Measurements from ENCODE around the gene YIPF5. TPM values are rescaled to one million over a fixed set of nuclear protein-coding genes. Genes with fewer than 3 reads are reported as not detected.
A peak's percentile ranks its signal among the peaks of the same experiment; 100 is the strongest.

The YIPF5 gene
- polyA plus RNA-seq, 3 donors, result 12.1 to 41.4 (median 32.4) TPM

DNA sequence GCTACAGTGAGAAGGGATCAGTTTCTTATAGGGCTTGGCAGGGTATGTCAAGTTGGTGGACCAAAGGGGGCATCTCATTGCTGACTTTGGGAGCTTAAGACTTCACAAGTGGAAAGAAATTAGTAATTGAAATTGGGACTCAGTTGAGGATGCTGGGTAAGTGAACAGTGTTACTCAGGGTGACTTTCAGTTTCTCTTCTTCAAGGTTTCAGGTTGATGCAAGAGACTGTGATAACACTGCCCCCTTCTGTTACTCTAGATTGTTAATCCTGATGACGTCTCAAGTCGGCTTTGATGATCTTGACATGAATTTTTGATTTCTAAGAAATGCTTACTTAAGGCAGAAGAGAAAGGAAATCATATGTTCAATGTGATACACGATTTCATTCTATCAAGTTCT, 21.5 kb upstream of the YIPF5 start:
- Histone ChIP-seq H2AFZ (ENCODE audit: insufficient read depth, low read depth, low read length, poor library complexity, severe bottlenecking) (no peak overlapping the region), H3K4me2 (replicated peaks; ENCODE audit: extremely low read depth, low read length, poor library complexity, severe bottlenecking) (peak overlapping the region; percentile 51), H3K36me3 (replicated peaks in 1 of 2; ENCODE audit: control insufficient read depth in 1 of 2, insufficient read depth in 2 of 2, low read length in 2 of 2) (no peaks in the 10 kb centered on the region), H3K9ac (ENCODE audit: insufficient read depth, low read length, poor library complexity, severe bottlenecking) (no peak overlapping the region), H3K9me3 (replicated peaks in 1 of 2; ENCODE audit: control insufficient read depth in 1 of 2, insufficient read depth in 1 of 2, low read length in 2 of 2) (no peaks in the 10 kb centered on the region), H3K27me3 (ENCODE audit: control insufficient read depth in 2 of 2, insufficient read depth in 2 of 2, low read length in 2 of 2) (peaks cover 7 to 8% of the 10 kb centered on the region in 2 donors), H3K27ac (ENCODE audit: low read depth in 1 of 2, low read length in 2 of 2) (no peak overlapping the region), H4K20me1 (ENCODE audit: insufficient read depth, low read length) (no peaks in the 10 kb centered on the region), H3K79me2 (ENCODE audit: insufficient read depth, low read length) (no peaks in the 10 kb centered on the region), H3K4me1 (ENCODE audit: control insufficient read depth in 1 of 2, insufficient read depth in 2 of 2, low read length in 2 of 2) (peaks cover 34 to 49% of the 10 kb centered on the region in 2 donors), H3K4me3 (replicated peaks in 1 of 3; ENCODE audit: low read depth in 2 of 3, low read length in 3 of 3) (peak overlapping the region in 2 of 3 experiments; percentile 12 to 50)
- DNase-seq, result peak; percentile 69 to 89 (median 81)
- no CpG with 5 or more reads among the region's 3 CpGs for WGBS (ENCODE audit: insufficient coverage)
- no peak overlapping the region for H3K27ac Mint-ChIP-seq
- H3K9me3 Mint-ChIP-seq, result peaks cover 0 to 5% (median 0%) of the 10 kb centered on the region in 7 donors
- peaks cover 35% of the 10 kb centered on the region for H3K4me1 Mint-ChIP-seq
- intact Hi-C loops (cut with micrococcal nuclease), result no loop called here
- no peaks in the 10 kb centered on the region for H3K36me3 Mint-ChIP-seq
- TF ChIP-seq, protein P1, sequence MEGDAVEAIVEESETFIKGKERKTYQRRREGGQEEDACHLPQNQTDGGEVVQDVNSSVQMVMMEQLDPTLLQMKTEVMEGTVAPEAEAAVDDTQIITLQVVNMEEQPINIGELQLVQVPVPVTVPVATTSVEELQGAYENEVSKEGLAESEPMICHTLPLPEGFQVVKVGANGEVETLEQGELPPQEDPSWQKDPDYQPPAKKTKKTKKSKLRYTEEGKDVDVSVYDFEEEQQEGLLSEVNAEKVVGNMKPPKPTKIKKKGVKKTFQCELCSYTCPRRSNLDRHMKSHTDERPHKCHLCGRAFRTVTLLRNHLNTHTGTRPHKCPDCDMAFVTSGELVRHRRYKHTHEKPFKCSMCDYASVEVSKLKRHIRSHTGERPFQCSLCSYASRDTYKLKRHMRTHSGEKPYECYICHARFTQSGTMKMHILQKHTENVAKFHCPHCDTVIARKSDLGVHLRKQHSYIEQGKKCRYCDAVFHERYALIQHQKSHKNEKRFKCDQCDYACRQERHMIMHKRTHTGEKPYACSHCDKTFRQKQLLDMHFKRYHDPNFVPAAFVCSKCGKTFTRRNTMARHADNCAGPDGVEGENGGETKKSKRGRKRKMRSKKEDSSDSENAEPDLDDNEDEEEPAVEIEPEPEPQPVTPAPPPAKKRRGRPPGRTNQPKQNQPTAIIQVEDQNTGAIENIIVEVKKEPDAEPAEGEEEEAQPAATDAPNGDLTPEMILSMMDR (IDR thresholded peaks at IDR 0.05), result peak; percentile 62
- no peak overlapping the region for H3K4me3 Mint-ChIP-seq
- peaks cover 0 to 5% (median 0%) of the 10 kb centered on the region in 3 donors for H3K27me3 Mint-ChIP-seq (ENCODE audit: low read depth in 3 of 3)

DNA sequence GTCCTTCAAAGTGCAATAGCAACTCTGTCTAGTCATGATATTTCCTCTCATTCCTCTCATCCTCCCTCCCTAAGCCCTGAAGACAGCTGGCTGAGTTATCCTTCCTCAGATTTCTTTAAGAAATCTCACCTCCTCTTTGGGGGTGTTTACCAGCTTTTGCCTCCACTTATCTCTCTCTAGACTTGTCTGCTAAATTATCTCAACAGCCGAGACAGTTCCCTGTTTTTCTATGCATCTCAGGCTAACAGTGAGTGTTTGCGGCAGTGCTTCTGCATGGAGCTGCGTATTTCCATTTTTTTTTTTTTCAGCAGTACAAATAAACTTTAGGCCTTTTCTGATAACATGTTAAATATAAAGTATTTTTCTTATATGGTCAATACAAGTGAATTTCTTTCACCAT, 21.1 kb upstream of the YIPF5 start:
- peaks cover 0 to 5% (median 0%) of the 10 kb centered on the region in 7 donors for H3K9me3 Mint-ChIP-seq
- peaks cover 34 to 50% of the 10 kb centered on the region in 2 donors for H3K4me1 ChIP-seq (ENCODE audit: control insufficient read depth in 1 of 2, insufficient read depth in 2 of 2, low read length in 2 of 2)
- peaks cover 0 to 5% (median 2%) of the 10 kb centered on the region in 3 donors for H3K27me3 Mint-ChIP-seq (ENCODE audit: low read depth in 3 of 3)

More for the DNA sequence above, 21.1 kb upstream of the YIPF5 start:
- Histone ChIP-seq H3K27me3 (ENCODE audit: control insufficient read depth in 2 of 2, insufficient read depth in 2 of 2, low read length in 2 of 2) (peaks cover 8 to 11% of the 10 kb centered on the region in 2 donors), H2AFZ (ENCODE audit: insufficient read depth, low read depth, low read length, poor library complexity, severe bottlenecking) (no peak overlapping the region), H3K9ac (ENCODE audit: insufficient read depth, low read length, poor library complexity, severe bottlenecking) (no peak overlapping the region), H3K36me3 (replicated peaks in 1 of 2; ENCODE audit: control insufficient read depth in 1 of 2, insufficient read depth in 2 of 2, low read length in 2 of 2) (no peaks in the 10 kb centered on the region), H3K4me3 (replicated peaks in 1 of 3; ENCODE audit: low read depth in 2 of 3, low read length in 3 of 3) (peak overlapping the region in 2 of 3 experiments; percentile 12 to 50), H4K20me1 (ENCODE audit: insufficient read depth, low read length) (no peaks in the 10 kb centered on the region), H3K79me2 (ENCODE audit: insufficient read depth, low read length) (no peaks in the 10 kb centered on the region), H3K9me3 (replicated peaks in 1 of 2; ENCODE audit: control insufficient read depth in 1 of 2, insufficient read depth in 1 of 2, low read length in 2 of 2) (no peaks in the 10 kb centered on the region), H3K27ac (ENCODE audit: low read depth in 1 of 2, low read length in 2 of 2) (no peak overlapping the region), H3K4me2 (replicated peaks; ENCODE audit: extremely low read depth, low read length, poor library complexity, severe bottlenecking) (peak overlapping the region; percentile 51)
- H3K27ac Mint-ChIP-seq, result peak overlapping the region in 3 of 7 donors; percentile 8 to 77 (median 16)
- peaks cover 36% of the 10 kb centered on the region for H3K4me1 Mint-ChIP-seq
- intact Hi-C loops (cut with micrococcal nuclease), result no loop called here
- no CpG with 5 or more reads among the region's 3 CpGs for WGBS (ENCODE audit: insufficient coverage)
- no peaks in the 10 kb centered on the region for H3K36me3 Mint-ChIP-seq
- TF ChIP-seq, protein P1 (IDR thresholded peaks at IDR 0.05), result no peak
- DNase-seq, result no peak
- H3K4me3 Mint-ChIP-seq, result peak overlapping the region; percentile 1 to 35

Data from CD14-positive monocyte (primary cell).